CD4-positive, alpha-beta T cell treated with Interferon gamma for 1 hour (primary cell): ENCODE results near the gene SEC14L6.
"Not testable (repeated sequence)": the region's sequence is repeated elsewhere in the genome, so short reads cannot be mapped to it uniquely, and the experiment has no call there.

Experiments
- DNase-seq: peaks from one replicate; pipeline ENCODE4 v3.0.0-alpha.2; 2020

The SEC14L6 gene

GRCh38 chr22:30546616-30547015 is at the start of gene SEC14L6:
Gene SEC14L6, minus strand, starts transcription at chr22:30546741. Its CDS starts 59 bp downstream, at chr22:30546682.
- DNase-seq = no peak

- DNase-seq = no peak
Measured at GRCh38 chr22:30596199-30596598, 49.7 kb upstream of the SEC14L6 start.

GRCh38 chr22:30592360-30592713 is 45.8 kb upstream of the SEC14L6 start:
- not testable (repeated sequence) for DNase-seq

- DNase-seq = peak; percentile 97
Measured at GRCh38 chr22:30591588-30592359, 45.2 kb upstream of the SEC14L6 start, which contains the start of gene PES1. Gene PES1, minus strand, starts transcription at chr22:30591910. Its CDS starts 77 bp downstream, at chr22:30591833.

GRCh38 chr22:30591191-30591587 is 44.6 kb upstream of the SEC14L6 start:
- DNase-seq = no peak

GRCh38 chr22:30586414-30586813 is 39.9 kb upstream of the SEC14L6 start:
- DNase-seq = no peak

- no peak for DNase-seq
Measured at GRCh38 chr22:30584441-30584840, 37.9 kb upstream of the SEC14L6 start.

GRCh38 chr22:30582788-30583545 is 36.4 kb upstream of the SEC14L6 start:
- DNase-seq = no peak

GRCh38 chr22:30582051-30582450 is 35.5 kb upstream of the SEC14L6 start:
- no peak for DNase-seq

- no peak for DNase-seq
Measured at GRCh38 chr22:30580896-30581295, 34.4 kb upstream of the SEC14L6 start.

GRCh38 chr22:30578481-30578880 is 31.9 kb upstream of the SEC14L6 start:
- no peak for DNase-seq

- no peak for DNase-seq
Measured at GRCh38 chr22:30575859-30576258, 29.3 kb upstream of the SEC14L6 start.

- DNase-seq = no peak
Measured at GRCh38 chr22:30574997-30575671, 28.6 kb upstream of the SEC14L6 start.

GRCh38 chr22:30574095-30574981 is 27.8 kb upstream of the SEC14L6 start, which contains the start of gene GAL3ST1:
Gene GAL3ST1, minus strand, starts transcription at chr22:30574665. Its CDS starts 17,273 bp downstream, at chr22:30557392.
- DNase-seq = no peak

GRCh38 chr22:30573594-30574094 is 27.1 kb upstream of the SEC14L6 start:
- no peak for DNase-seq

GRCh38 chr22:30572840-30573593 is 26.5 kb upstream of the SEC14L6 start:
- DNase-seq = no peak

GRCh38 chr22:30572210-30572609 is 25.7 kb upstream of the SEC14L6 start:
- no peak for DNase-seq

- no peak for DNase-seq
Measured at GRCh38 chr22:30569674-30570202, 23.2 kb upstream of the SEC14L6 start.

- no peak for DNase-seq
Measured at GRCh38 chr22:30568137-30568805, 21.7 kb upstream of the SEC14L6 start.

GRCh38 chr22:30567277-30567676 is 20.7 kb upstream of the SEC14L6 start:
- DNase-seq = not testable (repeated sequence)

- no peak for DNase-seq
Measured at GRCh38 chr22:30566125-30566524, 19.6 kb upstream of the SEC14L6 start.
